NK-92 treated with Interleukin-12 subunit alpha and Interleukin-12 subunit beta, amount 100 ng/mL, for 24 hours (cell line): ENCODE results near the gene SEZ6.

Experiments used
- DNase-seq: peaks from one replicate; lab custom pipeline; 2025; lab: John Stamatoyannopoulos, UW

SEZ6 gene

GRCh38 chr17:29003289-29003688 lies 2.5 kb downstream of the SEZ6 start:
- no peak for DNase-seq

- no peak for DNase-seq
Measured at GRCh38 chr17:29002811-29003210, 3.0 kb downstream of the SEZ6 start.

DNA sequence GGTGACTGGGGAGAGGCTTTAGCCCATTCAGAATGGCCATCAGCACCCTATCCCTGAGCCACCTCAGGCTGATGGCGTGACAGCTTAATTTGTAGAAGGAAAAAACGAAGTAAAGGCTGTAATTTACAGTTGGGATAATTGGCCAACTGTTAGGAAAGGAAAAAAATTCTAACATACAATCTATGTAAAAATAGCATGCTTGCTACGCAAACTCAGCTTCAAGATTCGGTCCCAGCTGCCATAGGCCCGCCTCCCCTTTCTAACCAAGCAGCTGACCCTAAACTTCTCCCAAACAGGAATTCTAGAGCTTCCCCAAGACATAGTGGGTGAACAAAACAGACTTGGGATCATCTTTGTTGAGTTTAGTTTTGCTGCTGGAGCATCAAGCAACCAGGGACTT lies 4.9 kb downstream of the SEZ6 start:
- DNase-seq: no peak

DNA sequence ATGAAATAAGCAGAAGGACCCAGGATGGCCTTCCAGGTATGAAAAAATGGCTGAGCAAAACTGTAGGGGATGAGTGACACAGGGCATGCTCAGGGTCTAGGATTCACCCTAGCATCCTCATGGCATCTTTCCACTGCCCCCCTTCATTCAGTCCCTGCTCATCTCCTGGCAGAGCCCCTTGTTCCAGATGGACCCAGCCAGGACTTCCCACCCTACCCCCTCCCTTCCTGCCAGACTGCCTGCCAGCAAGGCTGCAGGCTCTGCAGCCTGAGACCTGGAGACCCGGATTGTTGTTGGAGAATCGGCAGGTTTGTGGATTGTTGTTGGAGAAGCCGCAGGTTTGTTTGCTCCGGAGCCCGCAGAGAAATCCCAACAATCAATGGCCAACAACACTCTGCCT lies 6.6 kb downstream of the SEZ6 start:
- DNase-seq: no peak

- DNase-seq: no peak
Measured at GRCh38 chr17:28997806-28998205, 8.0 kb downstream of the SEZ6 start.

- DNase-seq: no peak
Measured at GRCh38 chr17:28996554-28997096, 9.2 kb downstream of the SEZ6 start.

DNA sequence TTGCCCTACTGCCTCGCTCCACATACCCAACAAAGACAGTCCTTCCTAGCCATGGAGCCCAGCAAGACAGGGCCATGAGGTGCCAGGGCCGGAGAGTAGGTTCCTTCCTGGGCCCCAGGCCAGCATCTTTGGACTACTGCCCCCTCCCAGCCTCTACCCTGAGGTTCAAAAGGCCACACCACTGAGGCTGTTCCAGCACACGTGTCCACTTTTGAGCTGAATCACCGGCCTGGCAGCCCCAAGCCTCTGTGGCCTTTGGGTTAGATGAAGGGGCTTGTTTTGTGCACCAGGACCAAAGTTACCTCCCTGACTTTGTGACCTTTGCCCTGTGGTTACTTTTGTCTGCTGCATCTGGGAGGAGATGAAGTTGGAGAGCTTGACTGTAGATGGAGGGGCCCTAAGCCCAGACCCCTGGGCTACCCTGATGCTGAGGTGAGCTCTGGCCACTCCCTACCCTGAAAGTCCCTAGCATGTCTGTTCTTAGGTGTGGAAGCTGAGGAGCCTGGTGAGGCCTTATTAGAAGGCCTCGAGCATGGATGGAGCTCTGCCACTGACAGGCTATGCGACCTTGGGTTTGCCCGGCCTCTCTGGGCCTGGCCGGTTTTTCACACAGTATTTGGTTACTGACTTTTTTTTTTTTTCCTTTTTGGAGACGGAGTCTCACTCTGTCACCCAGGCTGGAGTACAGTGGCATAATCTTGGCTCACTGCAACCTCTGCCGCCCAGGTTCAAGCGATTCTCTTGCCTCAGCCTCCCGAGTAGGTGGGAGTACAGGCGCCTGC lies 12.0 kb downstream of the SEZ6 start:
- no peak for DNase-seq

- no peak for DNase-seq
Measured at GRCh38 chr17:28992625-28993600, 12.9 kb downstream of the SEZ6 start.

GRCh38 chr17:28992185-28992584 lies 13.6 kb downstream of the SEZ6 start:
- no peak for DNase-seq

DNA sequence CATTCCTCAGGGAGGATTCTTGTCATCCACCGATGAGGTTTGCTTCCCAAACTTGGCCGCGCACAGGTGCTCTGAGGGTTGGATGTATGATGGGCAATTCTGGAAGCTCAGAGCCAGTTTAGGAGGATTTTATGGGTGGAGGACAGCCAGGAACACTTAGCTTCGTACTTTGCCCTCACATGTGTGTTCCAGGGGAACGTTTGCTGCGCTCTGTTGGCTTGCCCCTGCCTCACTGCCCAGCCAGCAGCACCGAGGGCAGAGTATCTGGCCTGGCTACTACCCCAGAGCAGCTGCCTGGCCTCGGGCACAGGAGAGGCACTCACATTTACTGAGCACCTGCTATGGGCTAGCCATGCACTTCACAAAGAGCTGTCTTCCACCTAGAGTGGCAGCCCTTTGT lies 14.1 kb downstream of the SEZ6 start:
- DNase-seq: no peak

GRCh38 chr17:28989028-28989427 lies 16.8 kb downstream of the SEZ6 start:
- no peak for DNase-seq

GRCh38 chr17:28988475-28988874 lies 17.4 kb downstream of the SEZ6 start:
- no peak for DNase-seq

- DNase-seq: no peak
Measured at GRCh38 chr17:28986714-28987655, 18.8 kb downstream of the SEZ6 start.

DNA sequence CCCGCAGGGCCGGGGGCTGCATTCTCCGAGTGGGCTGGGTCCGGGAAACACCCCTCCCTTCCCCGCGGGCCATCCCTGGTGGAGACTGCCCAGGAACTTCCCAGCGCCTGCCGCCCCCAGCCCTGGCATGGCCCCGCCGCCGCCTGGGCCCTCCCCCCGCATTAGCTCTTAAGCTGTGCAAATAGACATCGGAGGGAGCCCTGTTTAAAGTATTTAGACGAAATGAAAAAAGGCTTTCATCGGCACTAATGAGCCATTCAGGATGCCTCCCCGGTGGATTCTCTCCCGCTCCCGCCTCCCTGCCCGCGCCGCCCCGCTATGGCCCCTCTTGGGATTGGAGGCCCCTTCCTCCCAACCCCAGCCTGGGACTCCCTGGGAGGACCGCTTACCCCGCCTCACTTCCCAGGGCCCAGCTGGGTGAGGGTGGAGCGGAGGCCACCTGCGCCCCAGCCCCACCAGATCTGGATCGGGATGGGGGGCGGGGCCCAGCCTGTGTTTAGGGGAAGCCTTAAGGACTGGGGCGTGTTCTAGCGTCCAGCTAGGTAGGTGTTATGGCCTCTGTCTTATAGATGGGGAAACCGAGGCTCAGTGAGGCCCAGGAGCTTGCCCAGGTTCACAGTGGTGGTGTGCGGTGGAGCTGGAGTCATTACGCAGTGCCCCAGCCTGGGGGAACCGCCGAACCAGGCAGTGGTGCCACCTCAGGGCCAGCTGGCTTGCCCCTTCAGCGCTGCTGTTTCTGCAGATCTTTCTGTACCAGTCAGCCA lies 19.7 kb downstream of the SEZ6 start:
- DNase-seq: no peak

DNA sequence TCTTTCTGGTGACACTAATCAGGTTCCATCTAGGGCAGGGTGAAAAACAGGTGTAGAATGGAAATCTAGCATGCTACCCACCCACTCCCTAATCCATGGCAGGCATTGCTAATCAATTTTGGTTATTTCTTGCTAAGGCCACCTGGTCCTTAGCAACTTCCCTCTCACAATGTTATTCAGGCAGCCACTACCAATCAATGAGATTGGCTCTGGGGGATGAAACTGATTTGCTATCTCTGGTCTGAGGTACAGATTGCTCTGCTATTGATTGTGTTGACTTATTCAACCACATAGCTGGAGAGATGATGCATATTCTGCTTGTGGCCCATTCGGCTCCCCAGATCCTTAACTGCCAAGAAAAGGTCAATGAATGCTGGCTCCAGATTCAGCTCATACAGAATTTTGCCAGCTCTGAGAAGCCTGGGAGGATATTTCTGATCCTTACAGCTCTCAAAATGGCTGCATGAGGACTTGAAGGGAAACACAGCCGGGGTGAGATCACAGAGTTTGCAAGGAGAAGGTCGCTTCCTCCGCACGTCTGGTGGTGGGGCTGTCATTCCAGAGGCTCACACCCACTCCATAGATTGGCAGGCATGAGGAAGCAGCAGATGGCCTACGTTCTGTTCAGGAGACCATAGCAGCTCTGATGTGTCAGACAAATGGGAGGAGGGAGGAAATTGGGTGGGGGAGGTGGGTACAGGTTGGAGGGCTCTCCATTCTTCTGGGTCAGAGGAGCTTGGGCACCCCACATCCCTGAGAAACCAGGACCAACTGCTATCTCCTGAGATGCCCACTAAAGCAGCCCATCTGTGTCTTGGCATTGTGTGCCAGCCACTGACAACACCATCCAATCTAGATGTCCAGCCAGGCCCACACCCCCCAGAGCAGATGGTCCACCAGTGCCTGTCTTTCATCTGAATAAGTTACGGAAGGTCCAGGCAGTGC lies 22.3 kb downstream of the SEZ6 start:
- no peak for DNase-seq

- DNase-seq: peak; percentile 59
Measured at GRCh38 chr17:28982131-28982793, 23.6 kb downstream of the SEZ6 start.

DNA sequence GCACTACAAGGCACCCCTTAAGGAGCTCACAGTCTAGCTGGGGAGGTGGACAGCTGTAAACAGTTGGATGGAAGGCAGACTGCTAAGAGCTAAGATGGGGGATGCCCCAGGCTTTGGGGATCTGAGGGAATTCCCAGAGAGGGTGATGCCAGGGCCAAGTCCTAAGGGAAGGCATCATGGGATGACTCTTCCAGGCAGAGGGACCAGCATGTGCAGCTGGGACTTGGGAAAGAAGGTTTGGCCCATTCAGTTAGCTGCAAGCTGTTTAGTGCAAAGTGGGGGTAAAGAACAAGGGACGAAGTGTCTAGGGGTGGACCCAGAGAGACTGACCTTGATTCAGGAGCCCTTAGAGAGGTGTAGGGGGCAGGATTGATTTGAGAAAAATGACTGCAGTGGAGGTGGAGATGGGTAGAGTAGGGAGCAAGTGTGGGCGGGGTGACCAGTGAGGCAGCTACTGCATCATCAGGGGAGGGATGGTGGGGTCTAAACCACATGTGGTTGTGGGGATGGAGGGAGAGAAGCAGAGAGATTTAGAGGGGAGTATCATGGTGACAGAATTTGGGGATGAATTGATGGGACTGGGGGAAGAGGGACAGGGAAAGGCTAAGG lies 27.4 kb downstream of the SEZ6 start:
- DNase-seq: no peak

DNA sequence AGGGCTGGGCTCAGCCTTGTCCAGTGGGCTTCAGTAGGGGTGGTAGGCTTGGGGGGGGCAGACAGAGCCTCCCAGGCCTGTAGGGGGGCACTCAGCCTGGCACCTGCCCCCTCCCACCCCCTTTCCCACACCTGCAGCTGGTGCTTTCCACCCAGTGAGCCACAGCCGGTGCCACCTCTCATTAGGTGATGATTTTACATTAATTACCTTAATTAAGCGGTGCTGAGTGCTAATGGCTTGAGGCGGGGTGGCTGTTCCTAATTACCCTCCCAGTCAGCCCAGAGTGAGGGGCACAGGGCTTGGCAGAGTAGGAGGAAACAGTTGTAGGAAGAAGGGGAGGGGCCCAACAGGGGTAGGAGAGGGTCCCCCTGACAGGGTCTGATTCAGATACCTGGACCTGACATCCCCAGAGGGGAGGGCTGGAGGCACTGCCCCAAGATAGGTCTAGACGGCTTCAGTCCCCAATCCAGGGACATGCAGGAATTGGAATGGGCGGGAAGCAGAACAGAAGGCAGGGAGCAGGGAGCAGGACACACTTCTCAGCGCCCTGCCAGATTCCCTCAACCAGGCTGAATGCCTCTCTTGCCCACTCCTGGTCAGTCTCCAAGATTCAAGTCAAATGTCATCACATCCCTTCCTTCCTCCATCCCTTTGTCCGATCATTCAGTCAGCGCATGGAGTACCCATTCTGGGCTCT lies 28.0 kb downstream of the SEZ6 start:
- no peak for DNase-seq
